K562 (cell line): ENCODE data around the gene CCDC85C. TPM values are rescaled to one million over a fixed set of nuclear protein-coding genes. Genes with fewer than 3 reads are reported as not detected.
A peak's percentile ranks its signal among the peaks of the same experiment; 100 is the strongest.

Experiments used
- BACH1 ChIP-seq: fragments of 200-800 bp; sonication (Bioruptor generic); IDR thresholded peaks from 2 replicates; pipeline ENCODE4 v1.6.1; 2016; ENCODE audit warnings: missing genetic modification characterization, missing compliant biosample characterization
- BRD4 ChIP-seq: fragments of 200-600 bp; sonication (generic); IDR thresholded peaks from 2 replicates; pipeline ENCODE4 v1.6.1; 2017; ENCODE audit warnings: inconsistent platforms
- HEY1 ChIP-seq: fragments of 250-450 bp; sonication (Bioruptor Pico); IDR thresholded peaks from 2 replicates; pipeline ENCODE4 v1.5.0; 2020; ENCODE audit warnings: mild to moderate bottlenecking, moderate library complexity, borderline replicate concordance
- HLTF ChIP-seq: fragments of 450-650 bp; IDR thresholded peaks from 2 replicates; pipeline ENCODE4 v1.6.1; 2016
- MTF1 ChIP-seq: fragments of 250-450 bp; sonication (Bioruptor Pico); IDR thresholded peaks from 2 replicates; pipeline ENCODE4 v1.9.0; 2021; ENCODE audit warnings: moderate library complexity, mild to moderate bottlenecking, inconsistent platforms, borderline replicate concordance
- POLR2H ChIP-seq: IDR thresholded peaks from 2 replicates; pipeline ENCODE4 v1.6.1; 2016; ENCODE audit warnings: missing genetic modification characterization, low read depth, mild to moderate bottlenecking, control low read depth, missing compliant biosample characterization, moderate library complexity
- RFX7 ChIP-seq: fragments of 250-450 bp; sonication (Bioruptor Pico); IDR thresholded peaks from 2 replicates; pipeline ENCODE4 v1.5.1; 2021; ENCODE audit warnings: mild to moderate bottlenecking
- SIN3A ChIP-seq, 2 experiments: fragments of 150-350 bp in 1 of 2; IDR thresholded peaks; 2 replicates each; pipeline ENCODE4 v1.6.1; 2011 to 2016; ENCODE audit warnings: borderline replicate concordance in 2 of 2, low read depth in 2 of 2, low read length in 2 of 2, mild to moderate bottlenecking in 2 of 2, moderate library complexity in 2 of 2; ENCODE audit not compliant: control insufficient read depth in 1 of 2
- SREBF1 ChIP-seq: fragments of 150-350 bp; IDR thresholded peaks from 2 replicates; pipeline ENCODE4 v1.6.1; 2014; ENCODE audit warnings: antibody characterized with exemption, low read depth, low read length, borderline replicate concordance
- TAF9B ChIP-seq: fragments of 450-650 bp; IDR thresholded peaks from 2 replicates; pipeline ENCODE4 v1.6.1; 2018; ENCODE audit warnings: mild to moderate bottlenecking; ENCODE audit not compliant: partially characterized antibody
- TFAM ChIP-seq: fragments of 250-450 bp; sonication (Bioruptor Pico); conservative IDR thresholded peaks from 2 replicates; pipeline ENCODE4 v1.5.0; 2021; ENCODE audit warnings: mild to moderate bottlenecking, moderate library complexity
- U2AF2 ChIP-seq: fragments of 200-400 bp; formaldehyde crosslinking; optimal IDR thresholded peaks from 2 replicates; pipeline ENCODE3; 2017; ENCODE audit warnings: low read depth, mild to moderate bottlenecking, low read length
- ZNF263 ChIP-seq: sonication (generic); formaldehyde crosslinking; IDR thresholded peaks from 2 replicates; pipeline ENCODE4 v1.8.0; 2022; ENCODE audit warnings: mild to moderate bottlenecking, missing genetic modification reagents, borderline replicate concordance
- polyA plus RNA-seq, 8 experiments: library from polyadenylated mRNA; depleted of rRNA in 4 of 8; stranded (reverse) in 5 of 8; unstranded in 3 of 8; fragments of >200 nt; fragmentation: Nextera tagmentation in 2 of 8; fragmentation: Illumina TruSeq in 1 of 8; extraction: Ambion mirVana in 2 of 8; extraction: Trizol in 1 of 8; gene quantifications; 2 replicates each; pipeline versions ENCODE4 v1.2.1 to v1.2.3, GENCODE V29; 2011 to 2014; ENCODE audit warnings: inconsistent platforms in 1 of 8, missing spikeins in 1 of 8
- total RNA-seq, 7 experiments: library from RNA; depleted of rRNA in 6 of 7; stranded (reverse); fragments of >200 nt in 6 of 7; fragmentation: Illumina TruSeq in 2 of 7; extraction: Trizol in 2 of 7; gene quantifications; 2 replicates each; pipeline versions ENCODE4 v1.2.1 to v1.2.3, GENCODE V29; 2011 to 2021; ENCODE audit warnings: low replicate concordance in 1 of 7
- TF ChIP-seq, protein P1 (sequence below): fragments of 450-650 bp; IDR thresholded peaks from 2 replicates; pipeline ENCODE4 v1.6.1; 2016; ENCODE audit warnings: mild to moderate bottlenecking
- TF ChIP-seq, protein P2 (sequence below): fragments of 250-450 bp; sonication (Bioruptor Pico); IDR thresholded peaks from 2 replicates; pipeline ENCODE4 v1.9.0; 2021; ENCODE audit warnings: mild to moderate bottlenecking, inconsistent platforms
- TF ChIP-seq, protein P3 (sequence below): sonication (generic); IDR thresholded peaks from 2 replicates; pipeline ENCODE4 v1.6.1; 2016
- TF ChIP-seq, protein P4 (sequence below): sonication (generic); formaldehyde crosslinking; IDR thresholded peaks from 2 replicates; pipeline ENCODE4 v1.8.1; 2022; ENCODE audit warnings: missing genetic modification reagents
- TF ChIP-seq, protein P5 (sequence below): fragments of 450-650 bp; IDR thresholded peaks from 2 replicates; pipeline ENCODE4 v1.6.1; 2017; ENCODE audit warnings: mild to moderate bottlenecking, moderate library complexity

The CCDC85C gene
- total and polyA plus RNA-seq, 9 of the 15 experiments (the other 6 are each of a cell fraction or from before 2014, with no cell fraction given), result 0.18 to 22.0 (median 6.3) TPM

DNA sequence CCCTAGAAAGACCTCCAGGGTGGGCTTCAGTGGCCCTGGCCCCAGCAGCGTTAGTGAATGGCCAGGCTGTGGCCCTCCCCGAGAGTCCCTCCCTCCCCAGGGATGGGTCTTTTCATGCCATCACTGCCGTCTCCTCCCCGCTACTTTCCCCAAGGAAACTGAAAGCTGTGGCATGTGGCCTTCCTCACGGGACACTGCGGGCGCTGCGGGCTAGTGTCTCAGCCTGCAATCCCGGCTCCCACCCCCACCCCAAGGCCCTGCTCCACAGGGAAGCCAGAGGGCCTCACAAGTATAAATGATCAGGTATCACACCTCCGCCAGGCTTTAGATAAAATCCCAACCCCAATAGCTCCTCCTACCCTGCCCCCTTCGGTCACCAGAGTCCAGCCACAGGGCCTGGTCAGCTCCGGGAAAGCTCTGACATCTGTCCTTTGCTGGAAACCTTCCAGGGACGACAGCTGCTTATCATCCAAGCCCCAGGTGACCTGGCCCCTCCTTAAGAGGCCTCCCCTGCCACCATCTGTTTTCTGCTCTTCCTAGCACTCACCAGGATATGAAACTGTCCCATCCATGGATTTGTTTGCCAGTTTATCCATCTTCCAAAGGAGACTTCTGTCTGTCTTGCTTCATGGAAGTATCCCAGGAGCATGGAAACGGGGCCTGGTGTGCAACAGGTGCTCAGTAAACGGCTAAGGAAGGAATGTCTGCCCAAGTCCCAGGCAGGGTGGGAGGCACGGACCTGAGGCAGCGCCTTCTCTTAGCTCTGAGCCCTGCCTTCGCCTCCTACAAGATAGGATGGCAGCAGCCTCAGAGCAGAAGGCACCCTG lies 31.6 kb downstream of the CCDC85C start (continued):
- TF ChIP-seq SIN3A (IDR thresholded peaks at IDR 0.05; ENCODE audit: borderline replicate concordance in 2 of 2, control insufficient read depth in 1 of 2, low read depth in 2 of 2, low read length in 2 of 2), result no peak
- no peak for TF ChIP-seq ZNF263 (CRISPR knock-in tag)
- TF ChIP-seq, protein P1, sequence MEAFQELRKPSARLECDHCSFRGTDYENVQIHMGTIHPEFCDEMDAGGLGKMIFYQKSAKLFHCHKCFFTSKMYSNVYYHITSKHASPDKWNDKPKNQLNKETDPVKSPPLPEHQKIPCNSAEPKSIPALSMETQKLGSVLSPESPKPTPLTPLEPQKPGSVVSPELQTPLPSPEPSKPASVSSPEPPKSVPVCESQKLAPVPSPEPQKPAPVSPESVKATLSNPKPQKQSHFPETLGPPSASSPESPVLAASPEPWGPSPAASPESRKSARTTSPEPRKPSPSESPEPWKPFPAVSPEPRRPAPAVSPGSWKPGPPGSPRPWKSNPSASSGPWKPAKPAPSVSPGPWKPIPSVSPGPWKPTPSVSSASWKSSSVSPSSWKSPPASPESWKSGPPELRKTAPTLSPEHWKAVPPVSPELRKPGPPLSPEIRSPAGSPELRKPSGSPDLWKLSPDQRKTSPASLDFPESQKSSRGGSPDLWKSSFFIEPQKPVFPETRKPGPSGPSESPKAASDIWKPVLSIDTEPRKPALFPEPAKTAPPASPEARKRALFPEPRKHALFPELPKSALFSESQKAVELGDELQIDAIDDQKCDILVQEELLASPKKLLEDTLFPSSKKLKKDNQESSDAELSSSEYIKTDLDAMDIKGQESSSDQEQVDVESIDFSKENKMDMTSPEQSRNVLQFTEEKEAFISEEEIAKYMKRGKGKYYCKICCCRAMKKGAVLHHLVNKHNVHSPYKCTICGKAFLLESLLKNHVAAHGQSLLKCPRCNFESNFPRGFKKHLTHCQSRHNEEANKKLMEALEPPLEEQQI, result no peak
- TF ChIP-seq, protein P2, sequence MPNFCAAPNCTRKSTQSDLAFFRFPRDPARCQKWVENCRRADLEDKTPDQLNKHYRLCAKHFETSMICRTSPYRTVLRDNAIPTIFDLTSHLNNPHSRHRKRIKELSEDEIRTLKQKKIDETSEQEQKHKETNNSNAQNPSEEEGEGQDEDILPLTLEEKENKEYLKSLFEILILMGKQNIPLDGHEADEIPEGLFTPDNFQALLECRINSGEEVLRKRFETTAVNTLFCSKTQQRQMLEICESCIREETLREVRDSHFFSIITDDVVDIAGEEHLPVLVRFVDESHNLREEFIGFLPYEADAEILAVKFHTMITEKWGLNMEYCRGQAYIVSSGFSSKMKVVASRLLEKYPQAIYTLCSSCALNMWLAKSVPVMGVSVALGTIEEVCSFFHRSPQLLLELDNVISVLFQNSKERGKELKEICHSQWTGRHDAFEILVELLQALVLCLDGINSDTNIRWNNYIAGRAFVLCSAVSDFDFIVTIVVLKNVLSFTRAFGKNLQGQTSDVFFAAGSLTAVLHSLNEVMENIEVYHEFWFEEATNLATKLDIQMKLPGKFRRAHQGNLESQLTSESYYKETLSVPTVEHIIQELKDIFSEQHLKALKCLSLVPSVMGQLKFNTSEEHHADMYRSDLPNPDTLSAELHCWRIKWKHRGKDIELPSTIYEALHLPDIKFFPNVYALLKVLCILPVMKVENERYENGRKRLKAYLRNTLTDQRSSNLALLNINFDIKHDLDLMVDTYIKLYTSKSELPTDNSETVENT (CRISPR knock-in tag), result no peak
- no peak for TF ChIP-seq RFX7
- TF ChIP-seq POLR2H (tag), result no peak
- TF ChIP-seq BACH1, result no peak
- no peak for TF ChIP-seq U2AF2
- TF ChIP-seq, protein P3, sequence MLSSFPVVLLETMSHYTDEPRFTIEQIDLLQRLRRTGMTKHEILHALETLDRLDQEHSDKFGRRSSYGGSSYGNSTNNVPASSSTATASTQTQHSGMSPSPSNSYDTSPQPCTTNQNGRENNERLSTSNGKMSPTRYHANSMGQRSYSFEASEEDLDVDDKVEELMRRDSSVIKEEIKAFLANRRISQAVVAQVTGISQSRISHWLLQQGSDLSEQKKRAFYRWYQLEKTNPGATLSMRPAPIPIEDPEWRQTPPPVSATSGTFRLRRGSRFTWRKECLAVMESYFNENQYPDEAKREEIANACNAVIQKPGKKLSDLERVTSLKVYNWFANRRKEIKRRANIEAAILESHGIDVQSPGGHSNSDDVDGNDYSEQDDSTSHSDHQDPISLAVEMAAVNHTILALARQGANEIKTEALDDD, result no peak
- TF ChIP-seq TAF9B, result no peak
- TF ChIP-seq, protein P4, sequence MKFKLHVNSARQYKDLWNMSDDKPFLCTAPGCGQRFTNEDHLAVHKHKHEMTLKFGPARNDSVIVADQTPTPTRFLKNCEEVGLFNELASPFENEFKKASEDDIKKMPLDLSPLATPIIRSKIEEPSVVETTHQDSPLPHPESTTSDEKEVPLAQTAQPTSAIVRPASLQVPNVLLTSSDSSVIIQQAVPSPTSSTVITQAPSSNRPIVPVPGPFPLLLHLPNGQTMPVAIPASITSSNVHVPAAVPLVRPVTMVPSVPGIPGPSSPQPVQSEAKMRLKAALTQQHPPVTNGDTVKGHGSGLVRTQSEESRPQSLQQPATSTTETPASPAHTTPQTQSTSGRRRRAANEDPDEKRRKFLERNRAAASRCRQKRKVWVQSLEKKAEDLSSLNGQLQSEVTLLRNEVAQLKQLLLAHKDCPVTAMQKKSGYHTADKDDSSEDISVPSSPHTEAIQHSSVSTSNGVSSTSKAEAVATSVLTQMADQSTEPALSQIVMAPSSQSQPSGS (CRISPR knock-in tag), result no peak
- 0 out of 2 replicates have a peak, but pooled peaks have one; percentile 47 for TF ChIP-seq HLTF
- TF ChIP-seq, protein P5, sequence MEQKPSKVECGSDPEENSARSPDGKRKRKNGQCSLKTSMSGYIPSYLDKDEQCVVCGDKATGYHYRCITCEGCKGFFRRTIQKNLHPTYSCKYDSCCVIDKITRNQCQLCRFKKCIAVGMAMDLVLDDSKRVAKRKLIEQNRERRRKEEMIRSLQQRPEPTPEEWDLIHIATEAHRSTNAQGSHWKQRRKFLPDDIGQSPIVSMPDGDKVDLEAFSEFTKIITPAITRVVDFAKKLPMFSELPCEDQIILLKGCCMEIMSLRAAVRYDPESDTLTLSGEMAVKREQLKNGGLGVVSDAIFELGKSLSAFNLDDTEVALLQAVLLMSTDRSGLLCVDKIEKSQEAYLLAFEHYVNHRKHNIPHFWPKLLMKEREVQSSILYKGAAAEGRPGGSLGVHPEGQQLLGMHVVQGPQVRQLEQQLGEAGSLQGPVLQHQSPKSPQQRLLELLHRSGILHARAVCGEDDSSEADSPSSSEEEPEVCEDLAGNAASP, result no peak
- no peak for TF ChIP-seq HEY1
- TF ChIP-seq TFAM (CRISPR knock-in tag), result no peak
- TF ChIP-seq SREBF1, result no peak
- no peak for TF ChIP-seq BRD4
- TF ChIP-seq MTF1 (CRISPR knock-in tag), result no peak
